Melanocyte of skin (primary cell): ENCODE results near the gene DSEL. TPM values are rescaled to one million over a fixed set of nuclear protein-coding genes. Genes with fewer than 3 reads are reported as not detected.

ENCODE experiments used
- total RNA-seq, 2 donors: library from RNA; depleted of rRNA; stranded (reverse); fragments of >200 nt; gene quantifications; 2 replicates each; pipeline ENCODE4 v1.2.3, GENCODE V29; 2012

The DSEL gene
- 1 to 10 TPM; 2.7 to 2.8 TPM for total RNA-seq

GRCh38 chr18:67516539-67517443 lies at the start of gene DSEL:
Gene DSEL (minus strand): TSS chr18:67516720. CDS start chr18:67514608, 2,112 bp downstream.

